ENCODE data around the gene GFOD1.
"Not testable (repeated sequence)": the region's sequence is repeated elsewhere in the genome, so short reads cannot be mapped to it uniquely, and the experiment has no call there.

GFOD1 gene

GRCh38 chr6:13462458-13463327 lies 24.7 kb downstream of the GFOD1 start:
- no peak for DNase-seq

GRCh38 chr6:13461805-13462204 lies 25.6 kb downstream of the GFOD1 start:
- no peak for DNase-seq

- no peak for DNase-seq
These were observed 26.1 kb downstream of the GFOD1 start for GRCh38 chr6:13461307-13461706.

GRCh38 chr6:13460289-13460688 lies 27.1 kb downstream of the GFOD1 start:
- not testable (repeated sequence) for DNase-seq

GRCh38 chr6:13457577-13457976 lies 29.8 kb downstream of the GFOD1 start:
- no peak for DNase-seq

GRCh38 chr6:13455552-13455966 lies 31.8 kb downstream of the GFOD1 start:
- DNase-seq, result no peak

GRCh38 chr6:13454286-13455221 lies 32.8 kb downstream of the GFOD1 start:
- no peak for DNase-seq

- DNase-seq, result no peak
These were observed 33.6 kb downstream of the GFOD1 start for GRCh38 chr6:13453771-13454251.

- DNase-seq, result no peak
These were observed 34.2 kb downstream of the GFOD1 start for GRCh38 chr6:13453153-13453552.

- DNase-seq, result no peak
These were observed 34.9 kb downstream of the GFOD1 start for GRCh38 chr6:13452346-13453117.

GRCh38 chr6:13451181-13451895 lies 36.1 kb downstream of the GFOD1 start:
- no peak for DNase-seq

- DNase-seq, result no peak
These were observed 36.8 kb downstream of the GFOD1 start for GRCh38 chr6:13450628-13451027.

GRCh38 chr6:13447949-13448724 lies 39.3 kb downstream of the GFOD1 start:
- DNase-seq, result no peak

GRCh38 chr6:13446381-13446780 lies 41.0 kb downstream of the GFOD1 start:
- no peak for DNase-seq

GRCh38 chr6:13445744-13446115 lies 41.7 kb downstream of the GFOD1 start:
- no peak for DNase-seq

- DNase-seq, result no peak
These were observed 42.2 kb downstream of the GFOD1 start for GRCh38 chr6:13445005-13445743.

- no peak for DNase-seq
These were observed 42.8 kb downstream of the GFOD1 start for GRCh38 chr6:13444604-13445003.

GRCh38 chr6:13443978-13444377 lies 43.4 kb downstream of the GFOD1 start:
- not testable (repeated sequence) for DNase-seq

GRCh38 chr6:13441778-13442177 lies 45.6 kb downstream of the GFOD1 start:
- no peak for DNase-seq

GRCh38 chr6:13439644-13440043 lies 47.8 kb downstream of the GFOD1 start:
- no peak for DNase-seq

GRCh38 chr6:13438126-13438525 lies 49.3 kb downstream of the GFOD1 start:
- no peak for DNase-seq

Measured in amniotic stem cell (primary cell).